ENCODE results near the gene ZNF766.

- no peak for TF ChIP-seq CTCF (conservative IDR thresholded peaks at IDR 0.05; ENCODE audit: low read length)
- no peak for TF ChIP-seq EZH2phosphoT487 (IDR thresholded peaks at IDR 0.05; ENCODE audit: borderline replicate concordance, low read depth, low read length)
Observed at GRCh38 chr19:52227980-52228379, 41.4 kb upstream of the ZNF766 start.
